AG09309 (cell line): Measurements from ENCODE around the gene TGFBI.

Experiments used
- DNase-seq: peaks from one replicate; pipeline ENCODE4 v3.0.0-alpha.2; 2010; ENCODE audit warnings: low read depth
- H3K4me3 ChIP-seq: 2 replicates; pipeline ENCODE4 v1.5.1; 2011; ENCODE audit warnings: mild to moderate bottlenecking, low read depth, low read length, moderate library complexity; ENCODE audit not compliant: control insufficient read depth
- TF ChIP-seq, protein P1 (sequence below): IDR thresholded peaks from 2 replicates; pipeline ENCODE4 v1.5.1; 2011; ENCODE audit warnings: mild to moderate bottlenecking, low read depth, low read length, inconsistent platforms; ENCODE audit not compliant: insufficient read depth, control insufficient read depth; ENCODE audit errors: missing control alignments

Gene TGFBI

DNA sequence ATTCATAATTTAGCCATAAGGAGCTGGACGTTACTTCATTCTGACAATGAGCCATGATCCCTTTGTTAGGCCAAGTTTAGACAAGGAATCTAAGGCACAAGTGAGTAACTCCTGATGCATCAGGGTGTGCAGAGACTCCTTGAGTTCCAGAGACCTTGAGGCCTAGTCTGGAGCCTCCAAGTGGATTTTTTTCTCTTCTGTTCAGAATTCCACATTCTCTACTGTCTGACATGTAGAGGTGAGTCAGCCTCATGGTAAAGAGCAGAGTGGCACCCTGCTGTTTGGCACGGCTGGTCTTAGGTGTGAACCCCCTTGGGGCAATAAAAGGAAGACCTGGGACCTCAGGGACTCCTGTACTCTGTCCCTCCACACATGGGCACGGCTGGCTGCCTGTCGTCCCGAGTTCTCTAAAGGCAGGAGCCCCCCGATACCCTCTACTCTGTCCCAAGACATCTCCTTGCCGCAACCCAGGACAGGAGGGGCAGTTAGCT is 22.0 kb upstream of the TGFBI start:
- peak; percentile 88 for DNase-seq
- TF ChIP-seq, protein P1, sequence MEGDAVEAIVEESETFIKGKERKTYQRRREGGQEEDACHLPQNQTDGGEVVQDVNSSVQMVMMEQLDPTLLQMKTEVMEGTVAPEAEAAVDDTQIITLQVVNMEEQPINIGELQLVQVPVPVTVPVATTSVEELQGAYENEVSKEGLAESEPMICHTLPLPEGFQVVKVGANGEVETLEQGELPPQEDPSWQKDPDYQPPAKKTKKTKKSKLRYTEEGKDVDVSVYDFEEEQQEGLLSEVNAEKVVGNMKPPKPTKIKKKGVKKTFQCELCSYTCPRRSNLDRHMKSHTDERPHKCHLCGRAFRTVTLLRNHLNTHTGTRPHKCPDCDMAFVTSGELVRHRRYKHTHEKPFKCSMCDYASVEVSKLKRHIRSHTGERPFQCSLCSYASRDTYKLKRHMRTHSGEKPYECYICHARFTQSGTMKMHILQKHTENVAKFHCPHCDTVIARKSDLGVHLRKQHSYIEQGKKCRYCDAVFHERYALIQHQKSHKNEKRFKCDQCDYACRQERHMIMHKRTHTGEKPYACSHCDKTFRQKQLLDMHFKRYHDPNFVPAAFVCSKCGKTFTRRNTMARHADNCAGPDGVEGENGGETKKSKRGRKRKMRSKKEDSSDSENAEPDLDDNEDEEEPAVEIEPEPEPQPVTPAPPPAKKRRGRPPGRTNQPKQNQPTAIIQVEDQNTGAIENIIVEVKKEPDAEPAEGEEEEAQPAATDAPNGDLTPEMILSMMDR = no peak
- no peak overlapping the region for H3K4me3 ChIP-seq

DNA sequence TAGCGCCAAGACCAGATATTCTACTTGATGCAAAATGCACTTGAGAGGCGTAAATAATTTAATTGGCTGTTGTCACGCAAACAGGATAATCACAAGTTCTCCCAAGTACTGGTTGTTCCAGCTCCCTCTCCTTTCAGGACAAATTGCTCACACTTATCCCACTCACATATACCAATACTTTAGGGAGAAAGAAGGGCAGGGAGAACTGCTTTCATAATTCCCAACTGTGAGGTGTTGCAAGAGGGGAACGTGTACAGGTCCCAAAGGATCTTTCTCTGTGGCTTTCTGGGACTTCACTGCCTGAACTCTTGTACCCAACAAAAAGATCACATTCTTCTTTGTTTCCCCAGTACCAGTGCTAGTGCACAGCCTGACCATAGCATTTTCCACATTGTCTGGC is 21.5 kb upstream of the TGFBI start:
- no peak for DNase-seq
- TF ChIP-seq, protein P1 = no peak
- H3K4me3 ChIP-seq = no peak overlapping the region

DNA sequence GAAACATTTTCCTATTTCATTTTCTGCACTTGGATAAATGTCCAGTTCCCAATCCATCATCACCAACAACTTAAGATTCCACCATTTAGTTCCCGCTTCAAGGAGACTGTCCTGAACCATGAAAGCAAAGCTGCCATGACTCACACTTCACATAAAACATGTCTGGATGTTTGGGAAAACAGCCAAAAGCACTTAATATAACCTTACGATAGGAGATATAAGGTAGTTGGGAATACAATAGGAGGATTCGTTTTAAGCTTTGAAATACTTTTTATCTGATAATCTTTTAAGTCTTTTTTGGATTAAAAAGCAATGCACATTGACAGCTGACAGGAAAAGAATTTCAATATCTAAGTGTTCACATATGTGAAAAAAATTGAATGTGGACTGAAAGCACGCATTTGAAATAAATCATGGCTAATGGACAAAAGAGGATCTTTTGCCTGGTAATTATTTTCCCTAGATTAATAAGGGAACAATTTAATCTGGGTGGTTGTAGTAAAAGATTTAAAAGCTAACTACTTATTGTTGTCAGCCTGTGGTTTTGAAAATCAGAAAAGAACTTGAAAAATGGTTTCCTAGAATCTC is 17.3 kb upstream of the TGFBI start:
- DNase-seq = no peak
- TF ChIP-seq, protein P1 = no peak
- H3K4me3 ChIP-seq = no peak overlapping the region

DNA sequence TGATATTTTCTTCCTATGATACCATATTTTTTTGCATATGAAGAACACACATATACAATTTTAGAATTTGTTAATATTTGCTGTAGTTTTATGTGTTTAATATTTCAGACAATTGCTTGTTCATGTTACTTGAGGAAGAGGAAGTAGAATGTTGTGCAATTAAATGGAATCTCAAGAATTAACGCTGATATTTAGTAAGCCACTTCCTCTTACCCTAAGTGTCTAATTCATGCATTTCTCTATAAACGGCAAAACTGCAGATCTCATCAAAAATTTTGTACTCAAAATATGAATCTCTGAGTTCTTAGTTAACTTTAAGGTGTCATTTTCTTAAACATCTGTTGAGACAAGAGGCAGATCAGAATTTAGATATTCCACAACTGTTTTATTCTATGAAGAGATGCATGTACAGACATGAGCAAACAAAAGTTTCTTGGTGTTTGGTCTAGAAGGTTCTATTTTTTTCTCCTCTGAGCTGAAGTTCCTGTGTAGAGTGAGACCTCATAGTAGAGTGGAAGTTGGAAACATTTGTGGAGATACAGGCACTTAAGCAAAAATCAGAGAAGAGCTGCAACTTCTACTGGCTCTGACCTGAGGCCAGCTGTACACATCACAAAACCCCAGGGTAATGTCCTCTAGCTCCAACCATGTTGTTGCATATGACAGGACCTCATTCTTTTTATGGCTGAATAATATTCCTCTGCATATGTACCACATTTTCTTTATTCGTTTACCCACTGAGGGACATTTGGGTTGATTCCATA is 16.6 kb upstream of the TGFBI start:
- no peak for DNase-seq
- H3K4me3 ChIP-seq = no peak overlapping the region
- TF ChIP-seq, protein P1 = no peak

DNA sequence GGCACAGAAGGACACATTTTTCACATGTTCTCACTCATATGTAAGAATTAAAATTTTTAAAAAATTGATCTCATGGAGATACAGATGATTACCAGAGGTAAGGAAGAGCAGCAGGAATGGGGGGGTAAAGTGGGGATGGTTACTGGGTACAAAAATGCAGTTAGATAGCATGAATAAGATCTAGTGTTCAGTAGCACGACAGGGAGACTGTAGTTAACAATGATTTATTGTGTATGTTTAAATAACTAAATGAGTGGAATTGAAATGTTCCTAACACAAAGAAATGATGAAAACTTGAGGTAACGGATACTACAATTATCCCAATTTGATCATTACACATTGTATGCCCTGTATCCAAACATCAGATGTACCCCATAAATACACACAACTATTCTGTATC is 15.2 kb upstream of the TGFBI start:
- DNase-seq = no peak
- TF ChIP-seq, protein P1 = no peak
- no peak overlapping the region for H3K4me3 ChIP-seq

DNA sequence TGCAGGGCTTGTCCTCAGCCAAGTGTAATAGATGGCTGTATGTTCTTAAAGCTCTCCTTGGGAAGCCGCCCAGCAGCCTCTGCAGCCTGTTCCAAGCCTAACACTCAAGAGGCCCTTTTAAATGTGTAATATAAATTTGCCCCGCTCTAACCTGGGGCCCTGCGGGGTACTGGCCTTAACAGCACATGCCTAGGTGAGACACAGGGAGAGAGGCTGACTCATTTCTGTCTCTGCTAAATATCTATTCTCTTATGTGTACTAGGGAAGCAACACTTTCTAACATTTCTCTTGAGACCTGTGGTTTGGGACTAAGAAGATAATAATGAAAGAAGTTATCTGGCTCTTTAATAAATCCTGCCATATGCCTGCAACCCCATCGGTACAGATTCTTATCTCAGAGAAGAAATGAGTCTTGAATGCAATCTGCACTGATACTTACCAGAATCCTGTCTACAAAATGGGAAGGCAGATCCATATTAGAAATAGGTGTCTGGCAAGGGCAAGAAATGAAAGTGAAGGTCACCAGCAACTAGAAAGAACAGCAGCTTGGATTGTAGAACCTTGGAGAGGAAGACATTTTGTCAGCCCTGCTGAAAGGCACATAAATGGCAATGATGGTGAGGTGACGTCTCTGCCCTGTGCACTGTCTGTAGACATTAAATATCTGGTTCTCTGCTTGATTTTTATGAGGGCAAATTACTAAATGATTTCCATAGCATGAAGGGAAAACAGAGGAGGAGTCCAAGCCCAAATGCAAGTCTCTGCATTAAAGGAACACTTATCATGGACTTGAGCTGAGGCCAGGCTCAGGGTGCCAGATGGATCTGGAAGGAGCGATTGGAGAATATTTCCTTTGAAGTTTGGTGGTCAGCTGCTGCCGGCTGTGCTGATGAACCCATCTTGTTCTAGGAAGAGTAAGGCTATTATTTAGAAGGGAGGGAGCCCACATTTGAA is 14.5 kb upstream of the TGFBI start:
- no peak for DNase-seq
- TF ChIP-seq, protein P1 = no peak
- no peak overlapping the region for H3K4me3 ChIP-seq
